IMR-90 (cell line): ENCODE measurements around the gene IQGAP2. TPM values are rescaled to one million over a fixed set of nuclear protein-coding genes. Genes with fewer than 3 reads are reported as not detected.

Source experiments
- ATAC-seq: fragments of 200-7000 bp; cut with Tn5 transposase; 2 replicates; pipeline ENCODE4 v1.9.1; 2020; ENCODE audit warnings: low read depth, mild to moderate bottlenecking, moderate library complexity
- BruUV-seq: library from RNA; stranded (reverse); fragments of 400-500 nt; replicated peaks from 2 replicates; lab custom pipeline; 2021; lab: Mats Ljungman, UMichigan
- CTCF ChIA-PET: fragments of 300-600 bp; formaldehyde crosslinking; extraction: SDS; loops from one replicate; lab custom pipeline; 2021; ENCODE audit warnings: antibody characterized with exemption; lab: Yijun Ruan, JAX
- POLR2A ChIA-PET: fragments of 300-600 bp; sonication (Branson Sonifier 250); formaldehyde crosslinking; loops from one replicate; lab custom pipeline; 2022; ENCODE audit warnings: antibody characterized with exemption; ENCODE audit not compliant: unreplicated experiment; lab: Charles Lee
- DNase-seq: peaks from one replicate; pipeline ENCODE4 v3.0.0; 2013
- H2AFZ ChIP-seq: replicated peaks from 2 replicates; pipeline ENCODE3; 2013; ENCODE audit warnings: low read length, mild to moderate bottlenecking; ENCODE audit not compliant: poor library complexity
- H2AK5ac ChIP-seq: 2 replicates; pipeline ENCODE4 v1.6.1; 2013; ENCODE audit warnings: low read depth, low read length, inconsistent platforms
- H2AK9ac ChIP-seq: replicated peaks from 2 replicates; pipeline ENCODE3; 2013; ENCODE audit warnings: mild to moderate bottlenecking, low read depth, low read length, moderate library complexity; ENCODE audit not compliant: poor library complexity
- H2BK120ac ChIP-seq: 2 replicates; pipeline ENCODE4 v1.6.1; 2013; ENCODE audit warnings: low read depth, low read length, inconsistent platforms
- H2BK15ac ChIP-seq: 3 replicates; pipeline ENCODE4 v1.6.1; 2013; ENCODE audit warnings: low read depth, low read length, inconsistent platforms
- H2BK20ac ChIP-seq: 2 replicates; pipeline ENCODE4 v1.6.1; 2013; ENCODE audit warnings: low read depth, mild to moderate bottlenecking, inconsistent platforms, low read length, moderate library complexity
- H2BK5ac ChIP-seq: 2 replicates; pipeline ENCODE4 v1.6.1; 2013; ENCODE audit warnings: mild to moderate bottlenecking, low read depth, low read length, inconsistent platforms; ENCODE audit not compliant: poor library complexity, severe bottlenecking
- H3K14ac ChIP-seq: replicated peaks from 2 replicates; pipeline ENCODE4 v1.6.1; 2013; ENCODE audit warnings: low read depth, low read length, inconsistent platforms
- H3K18ac ChIP-seq: 2 replicates; pipeline ENCODE4 v1.6.1; 2013; ENCODE audit warnings: low read depth, low read length, control low read depth
- H3K23ac ChIP-seq: 2 replicates; pipeline ENCODE4 v1.6.1; 2013; ENCODE audit warnings: low read depth, low read length, inconsistent platforms
- H3K27ac ChIP-seq: 2 replicates; pipeline ENCODE4 v1.5.1; 2013; ENCODE audit warnings: mild to moderate bottlenecking, control low read depth, low read length; ENCODE audit not compliant: insufficient read depth
- H3K27me3 ChIP-seq: 2 replicates; pipeline ENCODE4 v1.6.1; 2013; ENCODE audit warnings: low read length; ENCODE audit not compliant: control insufficient read depth, insufficient read depth
- H3K36me3 ChIP-seq: 2 replicates; pipeline ENCODE4 v1.6.1; 2013; ENCODE audit warnings: low read length, mixed read lengths; ENCODE audit not compliant: control insufficient read depth, insufficient read depth
- H3K4ac ChIP-seq: 2 replicates; pipeline ENCODE4 v1.6.1; 2013; ENCODE audit warnings: low read depth, low read length, inconsistent platforms
- H3K4me1 ChIP-seq: 2 replicates; pipeline ENCODE4 v1.6.1; 2013; ENCODE audit warnings: low read length, mixed read lengths; ENCODE audit not compliant: control insufficient read depth, insufficient read depth
- H3K4me2 ChIP-seq: 2 replicates; pipeline ENCODE4 v1.6.1; 2013; ENCODE audit warnings: low read depth, mild to moderate bottlenecking, control low read depth, low read length, moderate library complexity
- H3K4me3 ChIP-seq: 2 replicates; pipeline ENCODE4 v1.5.1; 2013; ENCODE audit warnings: low read depth, mild to moderate bottlenecking, control low read depth, low read length, moderate library complexity; ENCODE audit not compliant: insufficient read depth
- H3K56ac ChIP-seq: 2 replicates; pipeline ENCODE4 v1.6.1; 2013; ENCODE audit warnings: low read length, inconsistent platforms; ENCODE audit not compliant: insufficient read depth; ENCODE audit errors: extremely low read depth
- H3K79me1 ChIP-seq, 2 experiments: 2 replicates each; pipeline ENCODE4 v1.6.1; 2013; ENCODE audit warnings: low read length in 2 of 2, inconsistent platforms in 1 of 2, low read depth in 1 of 2
- H3K9ac ChIP-seq: 2 replicates; pipeline ENCODE4 v1.6.1; 2013; ENCODE audit warnings: low read depth, low read length, control low read depth
- H3K9me1 ChIP-seq: 2 replicates; pipeline ENCODE4 v1.6.1; 2013; ENCODE audit warnings: low read length, inconsistent platforms; ENCODE audit not compliant: insufficient read depth
- H3K9me3 ChIP-seq: 2 replicates; pipeline ENCODE4 v1.6.1; 2013; ENCODE audit warnings: low read length; ENCODE audit not compliant: control insufficient read depth, insufficient read depth
- H4K20me1 ChIP-seq: 2 replicates; pipeline ENCODE4 v1.6.1; 2013; ENCODE audit warnings: low read length, inconsistent platforms; ENCODE audit not compliant: insufficient read depth
- H4K5ac ChIP-seq: 2 replicates; pipeline ENCODE4 v1.6.1; 2013; ENCODE audit warnings: mild to moderate bottlenecking, low read depth, low read length, control low read depth
- H4K8ac ChIP-seq, 2 experiments: 2 replicates each; pipeline ENCODE4 v1.6.1; 2013; ENCODE audit warnings: low read depth in 2 of 2, low read length in 2 of 2, control low read depth in 1 of 2, inconsistent platforms in 1 of 2
- H4K91ac ChIP-seq: 2 replicates; pipeline ENCODE4 v1.6.1; 2013; ENCODE audit warnings: low read depth, low read length, inconsistent platforms; ENCODE audit not compliant: insufficient read depth
- BHLHE40 ChIP-seq: fragments of 150-350 bp; IDR thresholded peaks from 2 replicates; pipeline ENCODE4 v1.6.1; 2016; ENCODE audit warnings: mild to moderate bottlenecking, low read depth, low read length
- CEBPB ChIP-seq: IDR thresholded peaks from 2 replicates; pipeline ENCODE4 v1.6.1; 2012; ENCODE audit warnings: low read depth, low read length, improper control_type of control experiment
- CHD1 ChIP-seq: IDR thresholded peaks from 2 replicates; pipeline ENCODE4 v1.6.1; 2012; ENCODE audit warnings: low read depth, low read length, improper control_type of control experiment
- ELK1 ChIP-seq: fragments of 150-350 bp; IDR thresholded peaks from 2 replicates; pipeline ENCODE4 v1.6.1; 2016; ENCODE audit warnings: low read depth, mild to moderate bottlenecking, low read length, moderate library complexity, borderline replicate concordance
- FOS ChIP-seq: fragments of 150-350 bp; IDR thresholded peaks from 2 replicates; pipeline ENCODE4 v1.6.1; 2016; ENCODE audit warnings: low read depth, low read length
- MAFK ChIP-seq: IDR thresholded peaks from 2 replicates; pipeline ENCODE4 v1.6.1; 2012; ENCODE audit warnings: low read depth, low read length, improper control_type of control experiment
- MAZ ChIP-seq: IDR thresholded peaks from 2 replicates; pipeline ENCODE4 v1.6.1; 2012; ENCODE audit warnings: low read depth, mild to moderate bottlenecking, low read length, improper control_type of control experiment, moderate library complexity, borderline replicate concordance
- MXI1 ChIP-seq: IDR thresholded peaks from 2 replicates; pipeline ENCODE4 v1.6.1; 2012; ENCODE audit warnings: low read depth, mild to moderate bottlenecking, low read length, moderate library complexity, borderline replicate concordance
- NFE2L2 ChIP-seq: fragments of 150-350 bp; IDR thresholded peaks from 2 replicates; pipeline ENCODE4 v1.6.1; 2016; ENCODE audit warnings: low read depth, mild to moderate bottlenecking, low read length
- RCOR1 ChIP-seq: IDR thresholded peaks from 2 replicates; pipeline ENCODE4 v1.6.1; 2012; ENCODE audit warnings: mild to moderate bottlenecking, low read length, improper control_type of control experiment; ENCODE audit not compliant: insufficient replicate concordance
- RFX5 ChIP-seq: IDR thresholded peaks from 2 replicates; pipeline ENCODE4 v1.8.0; 2012; ENCODE audit warnings: low read depth, mild to moderate bottlenecking, low read length, moderate library complexity
- SMC3 ChIP-seq: fragments of 150-350 bp; IDR thresholded peaks from 2 replicates; pipeline ENCODE4 v1.6.1; 2016; ENCODE audit warnings: low read depth, mild to moderate bottlenecking, antibody characterized with exemption, low read length, moderate library complexity
- WGBS, 2 experiments: methylation state at CpG; one replicate each; pipeline versions ENCODE4 v1.1.5 to v1.1.7; 2013; ENCODE audit warnings: missing lambda C conversion rate in 2 of 2; ENCODE audit not compliant: insufficient read length in 1 of 2; ENCODE audit errors: extremely low coverage in 2 of 2; 5-methylcytosine and 5-hydroxymethylcytosine counted together
- dilution Hi-C: fragments of 300-500 bp; cut with HindIII; formaldehyde crosslinking; loops from one replicate; pipeline ENCODE4 v1.14.3; 2018; ENCODE audit warnings: low sequenced_read_pairs; ENCODE audit not compliant: unreplicated experiment
- in situ Hi-C: fragments of 300-500 bp; cut with MboI; formaldehyde crosslinking; loops from 3 replicates; pipeline ENCODE4 v1.14.3; 2019; ENCODE audit warnings: low sequenced_read_pairs, inconsistent platforms, mixed read lengths
- intact Hi-C: fragments of 100-400 bp; cut with micrococcal nuclease; formaldehyde crosslinking; loops from 2 replicates; pipeline ENCODE4 v1.10.0; 2022
- polyA plus RNA-seq, 3 experiments: library from polyadenylated mRNA; depleted of rRNA; stranded (reverse); fragments of >200 nt; gene quantifications; 2 replicates each; pipeline ENCODE4 v1.2.3, GENCODE V29; 2012; ENCODE audit warnings: low replicate concordance in 1 of 3
- total RNA-seq: library from RNA; depleted of rRNA; stranded (reverse); fragments of >200 nt; gene quantifications from 2 replicates; pipeline ENCODE4 v1.2.3, GENCODE V29; 2012

IQGAP2 gene
- total and polyA plus RNA-seq, 2 of the 4 experiments (the other 2 are of a cell fraction) = 0.21 to 0.36 TPM

- Histone ChIP-seq H3K4me1 (no peaks in the 10 kb centered on the region), H3K9ac (no peak overlapping the region), H3K14ac (no peak overlapping the region), H4K8ac (no peak overlapping the region), H4K20me1 (no peaks in the 10 kb centered on the region), H4K91ac (no peak overlapping the region), H2AK5ac (no peak overlapping the region), H3K4me2 (no peak overlapping the region), H3K4ac (no peak overlapping the region), H3K36me3 (no peaks in the 10 kb centered on the region), H3K9me1 (no peaks in the 10 kb centered on the region), H3K4me3 (no peak overlapping the region), H2BK15ac (no peak overlapping the region), H3K23ac (no peak overlapping the region), H3K56ac (no peak overlapping the region), H2BK120ac (no peak overlapping the region), H2BK5ac (no peak overlapping the region), H3K9me3 (no peaks in the 10 kb centered on the region), H3K27me3 (peaks cover 4% of the 10 kb centered on the region), H3K79me1 (no peaks in the 10 kb centered on the region), H3K27ac (no peak overlapping the region), H2AFZ (no peak overlapping the region), H4K5ac (no peak overlapping the region), H3K18ac (no peak overlapping the region), H2AK9ac (no peak overlapping the region), H2BK20ac (no peak overlapping the region)
- ATAC-seq (no peak), DNase-seq (no peak)
- in situ Hi-C loops (no loop called here), dilution Hi-C loops (no loop called here), intact Hi-C loops (no loop called here)
- CTCF ChIA-PET = no interaction called here
- POLR2A ChIA-PET = no interaction called here
- TF ChIP-seq FOS (no peak), RCOR1 (no peak), MAZ (no peak), MAFK (no peak), CEBPB (no peak), NFE2L2 (no peak), MXI1 (no peak), BHLHE40 (no peak), ELK1 (no peak), CHD1 (no peak), SMC3 (no peak), RFX5 (no peak)
- no CpG with 5 or more reads among the region's 4 CpGs for WGBS, 2 experiments
- BruUV-seq = no TSS peak
These were observed 42.0 kb downstream of the IQGAP2 start for GRCh38 chr5:76445063-76445462.
